ENCODE data around the gene ARHGEF19.

DNA sequence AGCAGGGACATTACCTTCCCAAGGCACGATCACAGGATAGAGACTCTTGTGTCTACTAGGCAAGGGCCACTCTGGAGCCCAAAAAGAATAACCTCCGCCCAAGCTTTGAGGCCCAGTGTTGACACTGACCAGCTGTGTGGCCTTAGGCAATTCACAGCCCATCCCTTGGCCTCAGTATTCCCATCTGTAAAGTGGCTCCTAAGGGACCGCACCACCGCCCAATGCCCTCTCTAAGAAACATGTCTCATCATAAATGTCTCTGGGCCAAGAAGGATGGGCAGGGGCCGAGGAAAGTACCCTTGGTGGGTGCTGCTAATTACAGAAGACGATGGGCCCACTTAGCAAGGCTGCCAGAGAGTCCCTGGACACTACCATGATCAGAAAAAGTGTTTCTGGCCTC is 628 bp downstream of the ARHGEF19 start:
- TF ChIP-seq SPI1 (IDR thresholded peaks at IDR 0.05; ENCODE audit: borderline replicate concordance, low read depth) (no peak), POLR2AphosphoS5 (IDR thresholded peaks at IDR 0.05; ENCODE audit: low read depth) (no peak), REST (IDR thresholded peaks at IDR 0.05; ENCODE audit: insufficient replicate concordance, low read depth) (no peak), GABPA (IDR thresholded peaks at IDR 0.05; ENCODE audit: low read depth) (no peak)
- TF ChIP-seq, protein P1, sequence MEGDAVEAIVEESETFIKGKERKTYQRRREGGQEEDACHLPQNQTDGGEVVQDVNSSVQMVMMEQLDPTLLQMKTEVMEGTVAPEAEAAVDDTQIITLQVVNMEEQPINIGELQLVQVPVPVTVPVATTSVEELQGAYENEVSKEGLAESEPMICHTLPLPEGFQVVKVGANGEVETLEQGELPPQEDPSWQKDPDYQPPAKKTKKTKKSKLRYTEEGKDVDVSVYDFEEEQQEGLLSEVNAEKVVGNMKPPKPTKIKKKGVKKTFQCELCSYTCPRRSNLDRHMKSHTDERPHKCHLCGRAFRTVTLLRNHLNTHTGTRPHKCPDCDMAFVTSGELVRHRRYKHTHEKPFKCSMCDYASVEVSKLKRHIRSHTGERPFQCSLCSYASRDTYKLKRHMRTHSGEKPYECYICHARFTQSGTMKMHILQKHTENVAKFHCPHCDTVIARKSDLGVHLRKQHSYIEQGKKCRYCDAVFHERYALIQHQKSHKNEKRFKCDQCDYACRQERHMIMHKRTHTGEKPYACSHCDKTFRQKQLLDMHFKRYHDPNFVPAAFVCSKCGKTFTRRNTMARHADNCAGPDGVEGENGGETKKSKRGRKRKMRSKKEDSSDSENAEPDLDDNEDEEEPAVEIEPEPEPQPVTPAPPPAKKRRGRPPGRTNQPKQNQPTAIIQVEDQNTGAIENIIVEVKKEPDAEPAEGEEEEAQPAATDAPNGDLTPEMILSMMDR (IDR thresholded peaks at IDR 0.05; ENCODE audit: insufficient read depth, low read length) = no peak
